Stimulated activated CD8-positive, alpha-beta memory T cell treated with anti-CD3 and anti-CD28 coated beads, Interleukin-7, amount 100 ng/mL, for 1 hour (primary cell): ENCODE data around the gene TMEM191B.
"Not testable (repeated sequence)": the region's sequence is repeated elsewhere in the genome, so short reads cannot be mapped to it uniquely, and the experiment has no call there.

ENCODE experiments used
- DNase-seq, 2 donors: peaks; one replicate each; pipeline ENCODE4 v3.0.0-alpha.2; 2020; ENCODE audit warnings: low read depth in 2 of 2

The TMEM191B gene

GRCh38 chr22:18558516-18558915 lies 30.9 kb downstream of the TMEM191B start:
- DNase-seq, result not testable (repeated sequence)

- not testable (repeated sequence) for DNase-seq
These were observed 31.3 kb downstream of the TMEM191B start for GRCh38 chr22:18558939-18559338.

GRCh38 chr22:18560099-18560974 lies 32.7 kb downstream of the TMEM191B start:
- DNase-seq, result not testable (repeated sequence)

- not testable (repeated sequence) for DNase-seq
These were observed 43.1 kb downstream of the TMEM191B start for GRCh38 chr22:18570509-18571246.

GRCh38 chr22:18573483-18574164 lies 46.0 kb downstream of the TMEM191B start:
- DNase-seq, result not testable (repeated sequence)

- DNase-seq, result not testable (repeated sequence)
These were observed 47.0 kb downstream of the TMEM191B start for GRCh38 chr22:18574555-18574954.

GRCh38 chr22:18575686-18576085 lies 48.1 kb downstream of the TMEM191B start:
- DNase-seq, result not testable (repeated sequence)

GRCh38 chr22:18577090-18577818 lies 49.7 kb downstream of the TMEM191B start:
- DNase-seq, result not testable (repeated sequence)

GRCh38 chr22:18577847-18578246 lies 50.2 kb downstream of the TMEM191B start:
- peak in 1 of 2 donors; percentile 6 for DNase-seq
